GM19372 (cell line): ENCODE measurements around the gene MYH16.
"Not testable (repeated sequence)": the region's sequence is repeated elsewhere in the genome, so short reads cannot be mapped to it uniquely, and the experiment has no call there.

Experiments used
- ATAC-seq: cut with Tn5 transposase; IDR thresholded peaks from one replicate; pipeline ENCODE4 v1.9.1; 2021; ENCODE audit warnings: mild to moderate bottlenecking, low read depth, moderate library complexity; ENCODE audit not compliant: unreplicated experiment

MYH16 gene

DNA sequence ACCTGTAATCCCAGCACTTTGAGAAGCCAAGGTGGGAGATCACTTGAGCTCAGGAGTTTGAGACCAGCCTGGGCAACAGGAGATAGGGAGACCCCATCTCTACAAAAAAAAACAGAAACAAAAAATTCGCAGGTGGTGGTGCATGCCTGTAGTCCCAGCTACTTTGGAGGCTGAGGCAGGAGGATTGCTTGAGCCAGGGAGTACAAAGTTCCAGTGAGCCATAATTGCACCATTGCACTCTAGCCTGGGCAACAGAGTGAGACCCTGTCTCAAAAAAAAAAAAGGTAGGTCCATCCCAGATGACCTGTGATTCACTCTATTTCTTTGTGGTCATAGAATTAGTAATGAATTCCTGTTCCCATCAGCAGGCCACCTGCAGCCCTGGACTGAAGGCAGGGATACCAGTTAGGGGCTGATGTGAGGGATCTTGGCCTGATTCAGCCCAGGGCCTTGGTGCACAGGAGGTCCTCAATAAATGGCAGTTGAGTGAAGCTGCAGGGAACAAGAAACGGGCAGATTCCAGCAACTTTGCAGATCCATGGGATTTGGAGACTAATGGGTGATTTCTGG is at the start of gene MYH16:
TSS of gene MYH16 (plus strand) at position 364 of the 570 bp plus-strand sequence.
- no peak for ATAC-seq

DNA sequence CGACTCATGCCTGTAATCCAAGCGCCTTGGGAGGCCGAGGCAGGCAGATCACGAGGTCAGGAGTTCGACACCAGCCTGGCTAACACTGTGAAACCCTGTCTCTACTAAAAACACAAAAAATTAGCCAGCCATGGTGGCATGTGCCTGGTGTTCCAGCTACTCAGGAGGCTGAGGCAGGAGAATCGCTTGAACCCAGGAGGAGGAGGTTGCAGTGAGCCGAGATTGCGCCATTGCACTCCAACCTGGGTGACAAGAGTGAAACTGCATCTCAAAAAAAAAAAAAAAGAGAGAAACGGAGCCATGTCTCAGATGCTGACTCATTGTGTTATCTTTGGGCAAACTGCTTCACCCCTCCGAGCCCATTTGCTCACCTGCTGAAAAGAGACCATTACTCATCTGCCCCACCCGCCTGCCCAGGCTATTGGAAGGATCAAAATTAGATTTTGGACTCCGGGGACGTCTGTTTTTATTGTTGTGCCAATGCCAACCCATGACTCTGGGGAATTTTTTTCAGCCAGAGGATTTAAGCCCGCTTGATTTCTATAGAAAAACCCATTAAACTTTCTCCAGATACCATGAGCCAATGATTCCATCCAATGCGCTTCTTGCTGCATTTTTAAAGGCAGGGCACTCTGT is 48.3 kb upstream of the MYH16 start:
- not testable (repeated sequence) for ATAC-seq

DNA sequence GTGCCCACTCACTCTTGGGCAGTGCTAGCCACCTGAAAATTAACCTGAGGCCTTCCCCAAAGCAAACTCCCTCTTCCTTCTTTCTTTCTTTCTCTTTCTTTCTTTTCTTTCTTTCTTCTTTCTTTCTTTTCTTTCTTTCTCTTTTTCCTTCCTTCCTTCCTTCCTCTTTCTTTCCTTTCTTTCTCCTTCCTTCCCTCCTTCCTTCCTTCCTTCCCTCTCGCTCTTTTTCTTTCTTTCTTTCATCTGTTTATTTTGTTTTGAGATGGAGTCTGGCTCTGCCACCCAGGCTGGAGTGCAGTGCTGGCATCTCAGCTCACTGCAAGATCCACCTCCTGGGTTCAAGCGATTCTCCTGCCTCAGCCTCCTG is 47.8 kb upstream of the MYH16 start:
- no peak for ATAC-seq

DNA sequence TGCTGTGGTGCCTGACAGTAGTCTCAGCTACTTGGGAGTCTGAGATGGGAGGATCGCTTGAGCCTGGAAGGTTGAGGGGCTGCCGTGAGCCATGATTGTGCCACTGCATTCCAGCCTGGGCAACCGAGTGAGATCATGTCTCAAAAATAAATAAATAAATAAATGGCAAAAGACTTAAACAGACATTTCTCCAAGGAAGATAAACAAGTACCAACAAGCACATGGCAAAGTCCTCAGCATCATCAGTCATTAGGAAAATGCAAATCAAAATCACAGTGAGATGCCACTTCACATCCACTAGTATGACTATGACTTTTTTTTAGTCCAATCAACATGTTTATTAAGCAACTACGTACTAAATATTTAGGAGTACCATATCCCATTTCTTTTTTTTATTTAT is 43.4 kb upstream of the MYH16 start:
- no peak for ATAC-seq

DNA sequence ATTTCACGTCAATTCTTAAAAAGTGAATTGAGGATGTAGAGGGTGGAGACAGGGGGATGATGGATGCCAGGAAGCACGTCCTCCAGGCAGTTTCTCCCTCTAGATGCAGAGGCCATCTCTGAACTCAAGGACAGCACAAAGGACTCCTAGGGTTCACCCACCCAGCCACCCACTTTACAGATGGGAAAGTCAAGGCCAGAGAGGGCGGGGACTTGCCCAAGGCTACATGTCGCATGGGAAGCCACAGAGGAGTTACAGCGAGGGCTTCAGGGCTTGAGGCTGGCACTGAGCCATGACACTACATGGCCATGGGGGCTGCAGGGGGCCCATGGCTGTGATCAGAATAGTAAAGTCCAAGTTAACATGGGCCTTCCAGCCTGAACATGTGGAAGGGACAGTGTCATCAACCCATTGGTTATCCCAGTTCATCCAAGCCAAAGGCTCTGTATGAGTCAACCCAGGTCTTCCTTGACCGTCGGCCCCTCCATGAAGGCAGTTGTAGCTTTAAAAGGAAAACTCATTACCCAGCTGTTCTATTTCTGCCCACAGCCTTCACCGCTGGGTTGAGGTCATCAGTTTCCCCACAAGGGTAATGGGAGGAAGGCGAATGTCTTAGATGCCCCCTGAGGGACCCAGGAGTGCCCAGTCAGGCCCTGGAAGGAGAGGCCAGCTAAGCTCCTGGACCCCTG is 40.4 kb upstream of the MYH16 start:
- ATAC-seq, result no peak

DNA sequence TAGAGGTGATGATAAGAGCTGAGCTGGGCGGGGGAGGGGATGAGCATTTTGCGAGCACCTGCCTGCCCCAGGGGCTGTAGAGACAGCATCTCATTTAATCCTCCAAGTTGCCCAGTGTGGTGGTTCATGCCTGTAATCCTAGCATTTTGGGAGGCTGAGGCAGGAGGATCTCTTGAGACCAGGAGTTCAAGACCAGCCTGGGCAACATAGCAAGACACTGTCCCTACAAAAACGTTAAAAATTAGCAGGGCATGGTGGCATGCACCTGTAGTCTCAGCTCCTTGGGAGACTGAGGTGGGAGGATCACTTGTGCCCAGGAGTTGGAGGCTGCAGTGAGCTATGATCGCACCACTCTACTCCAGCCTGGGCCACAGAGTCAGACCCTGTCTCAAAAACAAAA is 39.7 kb upstream of the MYH16 start:
- ATAC-seq, result not testable (repeated sequence)

DNA sequence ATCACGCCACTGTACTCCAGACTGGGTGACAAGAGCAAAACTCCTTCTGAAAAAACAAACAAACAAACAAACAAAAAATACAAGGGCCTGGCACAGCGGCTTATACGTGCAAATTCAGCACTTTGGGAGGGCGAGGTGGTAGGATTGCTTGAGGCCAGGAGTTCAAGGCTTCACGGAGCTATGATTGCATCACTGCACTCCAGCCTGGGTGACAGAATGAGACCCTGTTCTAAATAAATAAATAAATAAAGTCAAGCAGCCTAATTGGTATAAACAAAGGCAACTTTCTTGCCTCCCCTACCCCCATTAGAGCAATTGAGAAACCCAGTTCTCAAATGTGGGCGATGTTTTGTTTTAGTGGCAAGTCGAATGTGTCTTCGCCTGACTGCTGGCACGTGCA is 38.5 kb upstream of the MYH16 start:
- no peak for ATAC-seq

DNA sequence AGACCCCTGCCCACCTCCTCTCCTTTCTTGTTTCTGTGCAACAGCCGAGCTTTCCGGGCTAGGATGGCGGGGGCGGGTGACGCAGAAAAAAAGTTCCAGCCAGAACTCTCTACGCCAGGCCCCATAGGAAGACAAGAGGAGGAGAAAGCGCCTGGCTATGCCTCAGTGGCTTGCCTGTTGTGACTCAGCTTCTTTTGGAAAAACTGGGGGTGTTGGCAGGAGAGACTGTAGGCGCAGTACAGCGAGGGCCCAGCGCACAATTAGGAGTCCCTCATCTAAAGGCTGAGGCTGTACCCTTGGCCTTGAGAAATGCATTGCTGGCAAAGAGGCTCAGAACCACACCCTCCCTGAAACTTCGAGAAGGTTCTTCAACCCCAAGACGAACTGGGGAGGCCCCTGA is 36.7 kb upstream of the MYH16 start:
- ATAC-seq, result no peak

DNA sequence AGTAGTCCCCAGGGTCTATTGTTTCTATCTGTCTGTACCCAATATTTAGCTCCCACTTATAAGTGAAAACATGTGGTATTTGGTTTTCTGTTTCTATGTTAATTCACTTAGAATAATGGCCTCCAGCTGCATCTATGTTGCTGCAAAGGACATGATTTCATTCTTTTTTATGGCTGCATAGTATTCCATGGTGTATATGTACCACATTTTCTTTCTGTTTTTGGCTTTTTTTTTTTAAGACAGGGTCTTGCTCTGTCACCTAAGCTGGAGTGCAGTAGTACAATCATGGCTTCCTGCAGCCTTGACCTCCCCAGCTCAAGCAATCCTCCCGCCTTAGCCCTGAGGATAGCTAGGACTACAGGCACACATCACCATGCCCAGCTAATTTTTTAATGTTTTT is 34.8 kb upstream of the MYH16 start:
- not testable (repeated sequence) for ATAC-seq

DNA sequence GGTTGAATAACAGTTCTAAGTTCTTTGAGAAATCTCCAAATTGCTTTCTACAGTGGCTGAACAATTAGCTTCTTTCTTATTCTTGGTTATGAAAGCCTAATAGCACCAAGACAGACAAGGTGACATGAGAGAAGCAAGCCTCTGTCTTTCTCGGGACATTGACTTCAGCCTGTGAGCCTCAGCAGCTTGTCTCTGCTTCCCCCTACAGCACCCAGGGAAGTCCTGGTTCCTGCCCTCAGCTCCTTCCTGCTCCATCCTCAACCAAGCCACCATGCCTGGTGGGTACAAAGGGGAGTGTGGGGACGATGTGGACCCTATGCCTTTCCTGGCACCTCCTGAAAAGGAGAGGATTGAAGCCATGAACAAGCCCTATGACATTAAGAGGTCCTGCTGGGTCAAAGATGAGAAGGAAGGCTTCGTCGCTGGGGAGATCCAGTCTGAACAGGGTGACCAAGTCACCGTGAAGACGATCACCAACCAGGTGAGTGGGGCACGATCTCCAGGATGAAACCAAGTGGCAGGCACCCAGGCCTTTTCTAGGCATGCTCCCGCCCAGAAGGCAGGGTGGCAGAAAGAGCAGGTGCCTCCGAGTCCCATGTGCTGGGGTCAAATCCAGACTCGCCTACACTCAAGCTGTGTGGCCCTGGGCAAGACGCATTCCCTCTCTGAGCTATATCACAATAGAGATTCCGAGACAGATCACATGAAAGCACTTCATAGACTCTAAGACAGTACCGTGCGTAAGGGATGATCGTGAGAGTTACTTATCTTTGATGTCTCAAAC is 33.9 kb upstream of the MYH16 start:
- no peak for ATAC-seq

DNA sequence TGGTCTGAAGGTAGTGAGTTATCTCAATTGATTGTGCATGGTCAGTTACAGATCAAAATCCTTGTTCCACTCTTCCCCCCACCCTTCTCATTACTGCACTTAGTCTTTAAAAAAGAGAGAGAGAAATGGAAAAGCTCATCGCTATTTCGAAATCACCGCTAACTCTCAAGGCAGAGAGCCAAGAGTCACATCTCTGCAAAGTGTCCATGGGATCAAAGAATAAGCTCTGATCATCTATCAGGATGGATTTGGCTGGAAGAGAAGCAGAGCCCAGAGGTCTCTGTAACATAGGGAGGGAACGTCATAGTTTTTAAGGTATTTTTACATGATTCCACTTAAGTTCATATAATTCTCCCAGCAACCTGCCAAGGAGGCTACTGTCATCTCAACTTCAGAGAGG is 30.0 kb upstream of the MYH16 start:
- ATAC-seq, result no peak

DNA sequence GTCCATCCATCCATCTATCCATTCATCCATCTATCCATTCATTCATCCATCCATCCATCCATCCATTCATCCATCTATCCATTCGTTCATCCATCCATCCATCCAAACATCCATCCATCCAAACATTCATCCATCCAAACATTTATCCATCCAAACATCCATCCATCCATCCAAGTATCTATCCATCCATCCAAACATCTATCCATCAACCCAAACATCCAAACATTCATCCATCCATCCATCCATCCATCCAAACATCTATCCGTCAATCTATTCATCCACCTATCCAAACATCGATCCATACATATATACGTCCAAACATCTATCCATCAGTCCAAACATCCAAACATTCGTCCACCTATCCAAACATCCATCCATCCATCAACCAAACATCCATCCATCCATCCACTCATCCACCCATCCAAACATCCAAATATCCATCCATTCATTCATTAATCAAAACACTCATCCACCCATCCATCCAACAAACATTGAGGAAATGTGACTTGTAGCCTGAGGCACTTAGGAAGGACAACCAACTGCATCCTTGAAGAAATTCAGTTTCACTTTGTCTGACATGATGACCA is 28.8 kb upstream of the MYH16 start:
- ATAC-seq, result no peak

DNA sequence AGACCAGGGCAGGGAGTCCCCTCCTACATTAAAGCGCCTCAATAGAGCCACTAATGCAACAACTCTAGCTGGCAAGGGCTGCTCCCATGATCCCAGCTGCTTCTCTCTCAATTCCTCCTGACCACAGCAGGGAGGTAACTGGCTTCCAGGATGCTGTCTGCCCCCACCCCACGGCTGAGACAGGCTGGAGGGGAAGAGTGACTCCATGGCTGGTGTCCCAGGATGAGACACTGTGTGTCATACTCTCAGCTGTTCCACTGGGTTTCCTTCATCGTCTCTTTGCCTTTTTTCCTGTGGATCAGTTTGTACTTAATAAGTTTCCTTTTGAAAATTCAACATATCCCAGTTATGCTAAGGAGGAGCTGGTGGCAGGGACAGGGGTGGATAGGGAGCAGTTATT is 27.7 kb upstream of the MYH16 start:
- no peak for ATAC-seq

DNA sequence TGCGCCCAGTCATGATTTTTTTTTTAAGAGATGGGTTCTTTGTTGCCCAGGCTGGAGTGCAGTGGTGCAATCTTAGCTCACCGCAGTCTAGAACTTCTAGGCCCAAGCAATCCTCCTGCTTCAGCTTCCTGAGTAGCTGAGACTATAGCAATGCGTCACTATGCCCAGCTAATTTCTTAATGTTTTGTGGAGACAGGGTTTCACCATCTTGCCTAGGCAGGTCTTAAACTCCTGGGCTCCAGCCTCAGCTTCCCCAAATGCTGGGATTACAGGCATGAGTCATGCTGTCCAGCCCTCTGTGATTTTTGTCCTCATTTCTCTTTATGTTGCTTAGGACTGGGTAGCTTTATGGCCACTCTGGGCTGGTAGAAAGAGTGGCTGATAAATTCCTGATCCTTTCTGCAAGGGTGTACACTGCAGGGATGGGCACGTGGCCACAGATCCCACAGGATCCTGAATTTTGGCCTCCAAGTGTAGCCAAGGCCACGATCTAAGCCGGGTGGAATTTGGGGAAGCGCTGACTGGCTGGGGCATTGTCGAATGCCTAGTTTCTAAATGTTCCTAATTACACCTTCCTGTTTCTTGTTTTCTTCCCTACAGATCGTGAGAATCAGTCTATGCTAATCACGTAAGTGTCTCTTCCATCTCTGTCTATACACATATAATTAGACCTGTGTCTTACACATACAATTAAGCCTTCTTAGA is 24.1 kb upstream of the MYH16 start:
- no peak for ATAC-seq

DNA sequence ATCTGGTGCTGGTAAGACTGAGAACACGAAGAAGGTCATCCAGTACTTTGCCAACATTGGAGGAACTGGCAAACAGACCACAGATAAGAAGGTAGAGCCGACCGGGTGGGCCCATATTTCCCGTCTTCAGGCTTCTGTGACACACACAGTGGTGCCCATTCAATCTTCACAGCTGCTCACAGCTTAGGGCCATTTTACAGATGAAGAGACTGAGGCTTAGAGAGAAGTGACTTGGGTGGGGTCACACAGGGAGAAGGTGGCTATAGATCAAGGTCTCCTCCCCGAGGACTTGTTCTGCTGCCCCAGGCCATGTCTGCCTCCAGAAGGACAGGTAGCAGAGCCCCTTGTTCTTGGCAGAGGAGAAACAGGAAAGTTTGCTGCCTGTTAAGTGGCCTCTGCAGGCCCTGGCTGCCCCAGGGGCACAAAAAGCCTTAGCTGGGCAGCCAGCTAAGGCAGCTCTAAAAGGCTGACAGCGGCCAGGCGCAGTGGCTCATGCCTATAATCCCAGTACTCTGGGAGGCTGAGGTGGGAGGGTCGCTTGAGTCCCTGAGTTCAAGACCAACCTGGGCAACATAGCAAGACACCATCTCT is 22.6 kb upstream of the MYH16 start:
- no peak for ATAC-seq

DNA sequence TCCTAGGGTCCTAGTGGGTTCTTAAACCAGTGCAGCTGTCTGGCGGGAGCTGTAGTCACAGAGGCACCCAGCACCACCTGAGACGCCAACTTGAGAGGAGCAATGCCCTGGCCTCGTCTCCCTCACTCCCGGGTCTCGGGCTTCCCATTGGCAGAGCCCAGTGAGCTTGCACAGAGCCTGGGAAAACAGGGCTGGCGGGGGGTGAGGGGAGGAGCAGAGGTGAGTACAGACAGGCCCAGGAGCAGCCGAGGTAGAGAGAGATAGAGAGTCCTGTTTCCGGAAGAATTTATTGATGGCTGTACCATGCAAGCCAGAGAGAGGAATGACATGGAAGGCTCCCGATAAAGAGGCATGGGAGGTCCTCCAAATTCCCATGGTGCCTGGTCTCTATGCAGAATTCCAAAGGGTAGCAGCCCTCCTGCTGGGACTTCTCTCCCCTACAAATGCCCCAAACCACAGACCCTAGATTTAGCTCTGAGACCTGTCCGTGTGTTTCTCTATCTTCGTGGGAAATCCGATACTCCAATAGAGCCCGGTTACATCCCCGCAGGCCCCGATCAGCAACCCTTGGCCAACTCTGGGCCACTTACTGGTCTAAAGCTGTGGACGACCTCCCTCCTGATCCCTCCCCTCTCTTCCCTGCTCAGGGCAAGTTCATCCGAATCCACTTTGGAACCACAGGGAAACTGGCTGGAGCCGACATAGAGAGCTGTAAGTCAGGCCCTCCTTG is 20.3 kb upstream of the MYH16 start:
- no peak for ATAC-seq

DNA sequence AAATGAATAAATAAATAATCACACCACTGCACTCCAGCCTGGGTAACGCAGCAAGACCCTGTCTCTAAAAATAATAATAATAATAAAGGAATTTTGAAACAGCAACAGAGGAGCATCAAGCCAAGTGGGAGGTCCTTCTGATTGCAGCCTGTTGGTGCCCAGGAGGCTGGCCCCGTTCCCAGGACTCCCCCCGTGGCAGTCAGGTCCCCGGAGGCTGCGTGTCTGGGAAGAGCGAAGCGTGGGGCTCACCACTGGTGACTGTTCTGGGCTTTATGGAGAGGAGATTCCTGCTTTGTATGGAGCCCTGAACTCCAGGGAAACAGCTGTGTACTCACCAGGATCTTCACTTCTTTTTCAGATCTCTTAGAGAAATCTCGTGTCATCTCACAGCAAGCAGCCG is 19.3 kb upstream of the MYH16 start:
- ATAC-seq, result no peak

DNA sequence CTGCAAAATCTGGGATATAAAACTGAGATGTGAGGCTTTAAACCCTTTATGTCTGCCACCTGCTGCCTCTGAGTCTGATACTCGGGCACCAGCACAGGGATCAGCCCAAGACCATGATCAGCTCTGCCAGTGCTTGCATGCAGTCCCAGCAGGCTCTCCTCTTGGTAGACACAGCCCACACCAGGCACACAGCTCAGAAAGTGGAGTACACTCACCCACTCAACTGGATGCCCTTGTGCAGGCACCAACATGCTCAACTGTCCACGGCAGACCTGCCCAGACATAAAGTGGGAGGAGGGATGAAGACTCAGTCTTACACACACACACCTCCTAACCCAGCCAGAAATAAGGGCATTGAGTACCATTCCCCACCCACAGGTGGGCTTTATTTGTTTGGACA is 18.2 kb upstream of the MYH16 start:
- ATAC-seq, result no peak

DNA sequence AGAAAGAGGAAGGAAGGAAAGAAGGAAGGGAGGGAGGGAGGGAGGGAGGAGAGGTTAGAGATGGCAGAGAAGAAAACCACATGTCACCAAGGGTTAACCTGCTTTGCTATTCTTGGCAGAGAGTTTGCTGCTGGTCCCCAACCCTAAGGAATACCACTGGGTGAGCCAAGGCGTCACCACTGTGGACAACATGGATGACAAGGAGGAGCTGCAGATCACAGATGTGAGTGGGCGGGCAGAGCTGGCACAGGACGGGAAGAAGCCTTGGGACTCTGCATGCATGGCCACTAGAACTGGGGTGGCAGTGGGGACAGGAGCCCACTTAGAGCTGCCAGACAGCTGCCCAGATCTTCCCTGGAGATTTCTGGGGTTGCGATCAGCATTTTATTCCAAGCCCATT is 17.2 kb upstream of the MYH16 start:
- no peak for ATAC-seq
